IPS-18c (cell line): Measurements from ENCODE around the gene RAVER1.
A peak's percentile ranks its signal among the peaks of the same experiment; 100 is the strongest.
"Not testable (repeated sequence)": the region's sequence is repeated elsewhere in the genome, so short reads cannot be mapped to it uniquely, and the experiment has no call there.

Experiments
- H3K4me3 ChIP-seq: 2 replicates; pipeline ENCODE4 v1.7.0; 2013; ENCODE audit warnings: low read depth, mild to moderate bottlenecking, low read length, moderate library complexity; ENCODE audit not compliant: insufficient read depth
- H3K9me3 ChIP-seq: one replicate; pipeline ENCODE4 v1.6.1; 2013; ENCODE audit warnings: mild to moderate bottlenecking, low read length, moderate library complexity; ENCODE audit not compliant: control insufficient read depth, insufficient read depth

RAVER1 gene, protein sequence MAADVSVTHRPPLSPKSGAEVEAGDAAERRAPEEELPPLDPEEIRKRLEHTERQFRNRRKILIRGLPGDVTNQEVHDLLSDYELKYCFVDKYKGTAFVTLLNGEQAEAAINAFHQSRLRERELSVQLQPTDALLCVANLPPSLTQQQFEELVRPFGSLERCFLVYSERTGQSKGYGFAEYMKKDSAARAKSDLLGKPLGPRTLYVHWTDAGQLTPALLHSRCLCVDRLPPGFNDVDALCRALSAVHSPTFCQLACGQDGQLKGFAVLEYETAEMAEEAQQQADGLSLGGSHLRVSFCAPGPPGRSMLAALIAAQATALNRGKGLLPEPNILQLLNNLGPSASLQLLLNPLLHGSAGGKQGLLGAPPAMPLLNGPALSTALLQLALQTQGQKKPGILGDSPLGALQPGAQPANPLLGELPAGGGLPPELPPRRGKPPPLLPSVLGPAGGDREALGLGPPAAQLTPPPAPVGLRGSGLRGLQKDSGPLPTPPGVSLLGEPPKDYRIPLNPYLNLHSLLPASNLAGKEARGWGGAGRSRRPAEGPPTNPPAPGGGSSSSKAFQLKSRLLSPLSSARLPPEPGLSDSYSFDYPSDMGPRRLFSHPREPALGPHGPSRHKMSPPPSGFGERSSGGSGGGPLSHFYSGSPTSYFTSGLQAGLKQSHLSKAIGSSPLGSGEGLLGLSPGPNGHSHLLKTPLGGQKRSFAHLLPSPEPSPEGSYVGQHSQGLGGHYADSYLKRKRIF

DNA sequence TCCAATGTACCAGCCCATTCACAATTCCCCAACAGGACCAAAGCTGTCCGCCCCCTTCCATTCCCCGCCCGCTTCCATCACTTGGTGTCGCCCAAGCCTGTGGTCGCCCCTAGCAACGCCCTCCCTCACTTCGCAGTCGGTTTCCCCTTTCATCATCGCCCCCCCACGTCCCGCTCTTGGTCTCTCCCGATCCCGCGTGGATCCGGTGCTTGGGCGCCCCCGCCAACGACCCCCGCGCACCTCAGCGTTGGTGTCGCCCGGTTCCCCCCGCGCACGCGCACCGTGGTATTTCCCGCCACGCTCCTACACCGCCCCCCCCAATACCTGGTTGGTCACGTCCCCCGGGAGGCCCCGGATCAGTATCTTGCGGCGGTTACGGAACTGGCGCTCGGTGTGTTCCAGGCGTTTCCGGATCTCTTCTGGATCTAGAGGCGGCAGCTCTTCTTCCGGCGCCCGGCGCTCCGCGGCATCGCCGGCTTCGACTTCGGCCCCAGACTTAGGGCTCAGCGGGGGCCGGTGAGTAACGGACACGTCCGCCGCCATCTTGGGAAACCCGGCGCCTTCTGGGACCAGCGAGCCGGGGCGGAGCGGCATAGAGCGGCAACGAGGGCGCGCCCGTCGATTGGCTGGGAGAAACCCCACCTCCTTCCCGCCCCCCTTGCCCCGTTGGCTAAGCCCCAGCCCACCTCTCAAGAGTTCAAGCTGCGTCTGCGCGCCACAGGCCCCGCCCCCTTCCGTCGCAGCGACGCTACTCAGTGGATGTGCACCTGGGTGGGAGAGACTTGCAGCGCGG, at the start of gene RAVER1:
Gene RAVER1, minus strand, starts transcription at position 565 of the 793 bp plus-strand sequence. Its CDS starts 22 bp downstream, at position 543.
- Histone ChIP-seq H3K9me3 (no peaks in the 10 kb centered on the region), H3K4me3 (peak within 1 kb of the TSS; percentile 95)

DNA sequence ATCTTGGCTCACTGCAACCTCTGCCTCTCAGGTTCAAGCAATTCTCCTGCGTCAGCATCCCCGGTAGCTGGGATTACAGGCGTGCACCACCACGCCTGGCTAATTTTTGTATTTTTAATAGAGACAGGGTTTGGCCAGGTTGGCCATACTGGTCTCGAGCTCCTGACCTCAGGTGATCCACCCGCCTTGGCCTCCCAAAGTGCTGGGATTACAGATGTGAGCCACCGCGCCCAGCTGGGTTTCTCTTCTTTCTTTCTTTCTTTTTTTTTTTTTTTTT, 49.8 kb upstream of the RAVER1 start:
- not testable (repeated sequence) for H3K4me3 ChIP-seq, H3K9me3 ChIP-seq

DNA sequence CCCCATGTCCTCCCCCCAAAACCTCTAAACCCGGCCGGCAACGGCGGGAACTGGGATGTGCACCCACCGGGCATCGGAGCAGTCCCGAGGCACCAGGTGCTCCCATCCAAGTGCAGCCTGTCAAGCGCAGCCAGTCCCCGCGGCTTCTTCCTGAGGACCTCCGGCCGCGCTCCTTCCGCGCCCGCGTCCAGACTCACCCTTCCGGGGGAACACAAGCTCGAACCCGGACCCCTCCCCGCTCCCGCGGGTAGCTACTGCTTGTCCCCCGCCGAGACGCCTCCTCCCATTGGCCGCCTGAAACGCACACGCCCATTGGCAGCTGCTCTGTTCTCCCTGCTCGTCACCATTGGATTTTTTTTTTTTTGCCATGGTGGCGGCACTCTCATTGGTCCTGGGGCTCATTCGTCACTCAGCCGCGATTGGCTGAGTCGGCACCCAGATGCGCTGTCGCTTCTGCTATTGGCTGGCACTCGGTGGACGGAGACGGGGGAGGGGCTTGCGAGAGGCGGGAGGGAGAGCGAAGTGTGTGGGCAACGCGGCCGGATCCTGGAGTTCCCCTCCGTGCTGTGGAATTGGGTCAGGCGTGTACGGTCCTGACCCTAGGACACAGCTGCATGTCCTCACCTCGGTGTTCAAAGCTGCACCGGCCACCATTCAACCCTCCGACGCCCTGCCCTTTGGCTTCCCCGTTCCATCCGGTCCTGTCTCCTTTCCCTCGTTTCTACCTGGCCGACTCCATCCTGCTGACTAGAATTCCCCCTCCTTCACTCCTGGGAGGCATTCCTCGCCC, 47.2 kb upstream of the RAVER1 start, which contains the start of gene TYK2:
Gene TYK2, minus strand, starts transcription at position 260 of the 790 bp plus-strand sequence. CDS start 2,166 bp downstream, outside the sequence.
- no peaks in the 10 kb centered on the region for H3K9me3 ChIP-seq
- H3K4me3 ChIP-seq = peak within 1 kb of the TSS; percentile 85

DNA sequence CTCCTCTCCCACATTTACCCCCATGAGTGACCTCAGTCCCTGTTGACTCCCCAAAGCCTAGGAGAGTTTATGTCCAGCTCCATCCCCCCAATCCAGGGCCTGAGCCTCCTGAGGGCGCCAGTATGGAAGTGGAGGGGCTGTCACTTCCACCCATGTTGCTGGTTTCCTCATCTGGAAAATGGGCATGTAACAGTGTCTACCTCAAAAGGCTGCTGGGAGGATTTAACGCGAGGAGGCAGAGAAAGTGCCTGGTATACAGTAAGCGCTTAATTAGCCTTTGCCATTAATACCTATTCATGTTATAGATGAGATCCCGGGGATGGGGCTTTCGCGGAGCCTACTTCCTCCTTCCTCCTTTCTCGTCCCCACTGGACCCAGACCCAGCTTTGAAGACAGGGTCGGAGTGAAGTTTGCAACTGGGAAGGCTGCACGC, 46.6 kb upstream of the RAVER1 start:
- no peaks in the 10 kb centered on the region for H3K9me3 ChIP-seq
- H3K4me3 ChIP-seq = peak overlapping the region; percentile 85

DNA sequence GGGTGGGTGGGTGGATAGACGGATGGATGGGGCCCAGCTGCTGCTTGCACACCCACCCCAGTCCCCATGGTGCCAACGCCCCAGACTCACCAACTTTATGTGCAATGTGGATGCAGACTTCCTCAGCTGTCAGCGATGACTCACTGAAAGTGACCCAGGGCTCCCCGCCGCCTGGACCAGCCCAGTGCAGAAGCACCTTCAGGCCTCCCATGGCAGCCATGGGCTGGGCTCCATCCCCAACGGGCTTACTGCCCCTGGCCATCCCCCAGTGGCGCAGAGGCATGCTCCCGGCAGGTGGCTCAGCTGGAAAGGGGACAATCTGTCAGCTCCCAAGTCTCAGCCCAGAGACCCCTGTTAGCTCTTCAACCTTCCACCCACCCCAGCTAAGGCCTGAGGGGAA, 44.8 kb upstream of the RAVER1 start:
- Histone ChIP-seq H3K4me3 (no peak overlapping the region), H3K9me3 (no peaks in the 10 kb centered on the region)

DNA sequence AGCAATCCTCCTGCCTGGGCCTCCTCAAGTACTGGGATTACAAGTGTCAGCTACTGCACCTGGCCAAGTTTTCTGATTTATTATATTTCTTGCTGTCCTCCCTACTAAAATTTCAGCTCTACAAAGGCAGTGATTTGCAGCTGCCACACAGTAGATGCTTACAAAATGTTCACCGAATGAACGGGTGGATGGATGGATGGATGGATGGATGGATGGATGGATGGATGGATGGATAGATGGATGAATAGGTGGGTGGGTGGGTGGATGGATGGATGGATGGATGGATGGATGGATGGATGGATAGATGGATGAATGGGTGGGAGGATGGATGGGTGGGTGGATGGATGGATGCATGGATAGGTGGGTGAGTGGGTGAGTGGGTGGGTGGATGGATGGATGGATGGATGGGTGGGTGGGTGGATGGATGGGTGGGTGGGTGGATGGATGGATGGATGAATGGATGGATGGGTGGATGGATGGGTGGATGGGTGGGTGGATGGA, 43.9 kb upstream of the RAVER1 start:
- H3K4me3 ChIP-seq = not testable (repeated sequence)

DNA sequence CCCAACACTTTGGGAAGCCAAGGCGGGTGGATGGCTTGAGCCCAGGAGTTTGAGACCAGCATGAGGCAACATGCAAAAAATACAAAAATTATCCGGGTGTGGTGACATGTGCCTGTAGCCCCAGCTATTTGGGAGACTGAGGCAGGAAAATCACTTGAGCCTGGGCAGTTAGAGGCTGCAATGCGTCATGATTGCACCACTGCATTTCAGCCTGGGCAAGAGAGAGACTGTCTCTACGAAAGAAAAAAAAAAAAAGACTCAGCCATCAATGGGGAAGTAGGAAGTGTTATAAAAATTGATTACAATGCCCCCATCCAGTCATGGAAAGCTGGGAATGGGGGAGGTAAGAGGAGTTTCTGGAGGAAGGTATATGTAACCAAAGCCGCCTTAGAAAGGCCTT, 41.6 kb upstream of the RAVER1 start:
- no peaks in the 10 kb centered on the region for H3K9me3 ChIP-seq
- no peak overlapping the region for H3K4me3 ChIP-seq

More for the DNA sequence above, 43.9 kb upstream of the RAVER1 start:
- not testable (repeated sequence) for H3K9me3 ChIP-seq

DNA sequence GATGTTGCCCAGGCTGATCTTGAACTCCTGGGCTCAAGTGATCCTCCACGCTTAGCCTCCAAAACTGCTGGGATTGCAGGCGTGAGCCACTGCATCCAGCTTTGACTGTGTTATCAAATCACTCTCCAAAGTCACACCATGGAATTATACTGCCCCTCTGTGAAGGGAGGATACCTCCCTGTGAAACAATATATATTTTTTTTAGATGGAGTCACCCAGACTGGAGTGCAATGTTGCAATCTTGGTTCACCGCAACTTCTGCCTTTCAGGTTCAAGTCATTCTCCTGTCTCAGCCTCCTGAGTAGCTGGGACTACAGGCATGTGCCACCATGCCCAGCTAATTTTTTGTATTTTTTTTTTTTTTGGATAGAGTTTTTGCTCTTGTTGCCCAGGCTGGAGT, 39.4 kb upstream of the RAVER1 start:
- H3K4me3 ChIP-seq = no peak overlapping the region

DNA sequence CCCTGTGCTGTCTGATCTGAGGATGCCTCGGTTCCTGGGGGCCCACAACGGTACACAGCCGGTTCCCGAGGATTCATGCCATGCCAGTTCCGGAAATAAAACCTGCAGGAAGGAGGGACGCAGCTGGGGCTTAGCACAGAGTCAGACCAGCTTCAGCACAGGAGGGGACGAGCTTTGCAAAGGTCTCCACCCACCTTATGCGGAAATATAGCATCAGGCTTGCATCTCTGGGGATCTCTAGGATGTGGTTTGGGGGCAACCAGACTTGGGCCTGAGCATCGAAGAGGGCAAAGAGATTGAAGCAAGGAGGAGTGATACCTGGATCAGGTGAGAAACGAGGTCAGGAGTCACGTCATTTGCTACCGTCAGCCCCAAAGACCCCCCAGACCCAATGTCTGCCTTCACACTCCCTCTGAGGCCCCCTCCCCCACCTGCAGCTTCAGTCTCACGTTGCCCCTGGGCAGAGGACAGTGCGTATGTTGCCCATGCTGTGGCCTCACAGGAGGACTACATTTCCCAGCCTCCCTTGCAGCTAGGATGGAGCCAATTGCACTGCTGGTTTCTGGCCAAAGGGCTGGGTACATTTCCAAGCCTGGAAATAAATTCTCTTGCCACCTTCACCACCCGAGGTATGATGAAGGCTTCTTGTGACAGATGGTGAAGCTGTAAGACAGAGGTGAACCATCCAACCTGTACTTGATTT, 34.9 kb upstream of the RAVER1 start:
- H3K4me3 ChIP-seq = no peak overlapping the region
- H3K9me3 ChIP-seq = no peaks in the 10 kb centered on the region

More for the DNA sequence above, 39.4 kb upstream of the RAVER1 start:
- H3K9me3 ChIP-seq = no peaks in the 10 kb centered on the region

DNA sequence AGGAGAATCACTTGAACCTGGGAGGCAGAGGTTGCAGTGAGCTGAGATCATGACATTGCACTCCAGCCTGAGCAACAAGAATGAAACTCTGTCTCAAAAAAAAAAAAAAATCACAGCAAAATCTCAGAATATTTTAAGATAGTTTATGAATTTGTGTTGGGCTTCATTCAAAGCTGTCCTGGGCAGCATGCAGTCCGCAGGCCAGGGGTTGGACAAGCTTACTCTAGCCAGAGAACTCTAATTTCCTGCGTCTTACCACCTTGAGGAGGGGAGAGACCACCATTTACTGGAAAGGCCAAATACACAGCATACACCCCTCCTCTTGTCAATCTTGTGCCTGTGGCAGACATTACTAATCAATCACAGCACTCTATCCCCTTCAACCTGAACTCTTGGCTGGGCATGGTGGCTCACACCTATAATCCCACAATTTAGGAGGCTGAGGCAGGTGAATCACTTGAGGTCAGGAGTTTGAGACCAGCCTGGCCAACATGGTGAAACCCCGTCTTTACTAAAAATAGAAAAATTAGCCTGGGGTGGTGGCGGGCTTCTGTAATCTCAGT, 33.7 kb upstream of the RAVER1 start:
- not testable (repeated sequence) for H3K9me3 ChIP-seq, H3K4me3 ChIP-seq

DNA sequence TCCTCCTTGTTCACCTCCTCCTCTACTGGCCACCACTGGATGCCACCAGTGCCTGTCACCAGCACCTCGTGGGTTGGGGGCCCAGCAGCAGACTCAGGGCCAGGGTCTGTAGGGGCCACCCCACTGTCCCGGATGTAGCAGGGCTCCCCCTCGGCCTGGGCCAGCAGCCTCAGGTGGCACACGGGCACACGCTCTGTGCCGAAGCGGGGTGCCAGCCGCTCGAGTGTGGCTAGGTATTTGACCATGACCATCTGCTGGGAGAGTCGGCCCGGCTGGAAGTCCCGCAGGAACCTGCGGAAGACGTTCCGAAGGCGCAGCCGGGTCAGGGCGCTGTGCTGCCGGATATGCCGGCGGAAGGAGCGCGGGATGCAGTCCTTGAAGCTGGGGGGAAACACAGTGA, 32.2 kb upstream of the RAVER1 start:
- no peak overlapping the region for H3K4me3 ChIP-seq

DNA sequence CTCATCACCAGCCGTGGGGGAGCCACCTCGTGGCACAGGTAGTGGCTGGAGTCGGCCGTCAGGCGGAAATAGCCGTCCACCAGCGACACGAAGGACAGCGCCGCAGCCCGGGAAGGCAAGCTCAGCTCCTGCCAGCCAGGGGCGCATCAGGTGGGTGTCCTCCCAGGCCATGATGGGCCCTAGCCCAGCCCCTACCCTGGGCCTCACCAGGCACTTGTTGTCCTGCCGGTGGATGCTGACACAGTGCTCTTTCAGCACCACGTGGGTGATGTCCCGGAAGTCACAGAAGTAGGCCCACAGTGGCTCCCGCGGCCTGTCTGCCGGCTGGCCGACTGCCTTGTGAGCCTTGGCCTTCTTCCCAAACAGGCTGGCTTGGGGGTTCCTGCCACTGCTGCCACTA, 31.3 kb upstream of the RAVER1 start:
- no peaks in the 10 kb centered on the region for H3K9me3 ChIP-seq
- H3K4me3 ChIP-seq = no peak overlapping the region

More for the DNA sequence above, 32.2 kb upstream of the RAVER1 start:
- H3K9me3 ChIP-seq = no peaks in the 10 kb centered on the region

DNA sequence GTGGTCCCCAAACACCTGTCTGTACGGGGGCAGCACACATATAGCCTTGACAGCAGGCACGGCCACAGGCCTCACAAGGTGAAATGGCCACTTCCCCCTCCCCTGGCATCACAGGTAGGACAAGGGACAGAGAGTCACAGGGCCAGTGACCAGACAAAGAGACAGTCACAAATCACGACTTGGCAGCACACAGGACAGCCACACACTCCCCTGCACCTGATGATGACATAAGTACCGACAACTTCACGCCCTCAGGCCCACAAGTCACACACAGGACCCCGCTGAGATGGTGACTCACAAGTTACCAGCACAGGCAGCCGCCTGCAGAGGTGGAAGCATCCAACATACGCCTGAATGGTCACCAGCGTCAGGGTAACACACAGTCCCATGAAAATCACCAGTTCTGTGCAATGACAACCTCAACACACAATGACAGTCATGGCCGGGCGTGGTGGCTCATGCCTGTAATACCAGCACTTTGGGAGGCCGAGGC, 30.5 kb upstream of the RAVER1 start:
- H3K4me3 ChIP-seq = no peak overlapping the region

DNA sequence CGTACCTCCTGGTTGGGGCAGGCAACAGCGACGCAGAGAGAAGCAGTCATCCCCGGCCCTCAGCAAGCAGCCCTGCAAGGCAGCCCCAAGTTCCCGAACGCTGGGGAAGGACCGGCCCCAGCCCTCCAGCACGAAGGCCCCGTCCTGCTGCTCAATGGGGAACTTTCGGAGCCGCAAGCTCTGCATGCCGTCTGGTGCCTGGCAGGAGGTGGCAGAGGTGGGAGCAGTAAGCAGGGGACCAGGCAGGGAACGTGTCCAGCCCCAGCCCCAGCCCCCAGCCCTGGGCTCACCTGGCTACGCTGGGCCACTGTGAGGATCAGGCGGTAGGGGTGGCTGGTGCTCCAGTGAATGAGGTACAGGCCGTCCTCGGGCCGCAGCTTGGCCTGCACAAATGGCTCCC, 28.9 kb upstream of the RAVER1 start:
- H3K4me3 ChIP-seq = no peak overlapping the region
- no peaks in the 10 kb centered on the region for H3K9me3 ChIP-seq

More for the DNA sequence above, 30.5 kb upstream of the RAVER1 start:
- H3K9me3 ChIP-seq = no peaks in the 10 kb centered on the region

DNA sequence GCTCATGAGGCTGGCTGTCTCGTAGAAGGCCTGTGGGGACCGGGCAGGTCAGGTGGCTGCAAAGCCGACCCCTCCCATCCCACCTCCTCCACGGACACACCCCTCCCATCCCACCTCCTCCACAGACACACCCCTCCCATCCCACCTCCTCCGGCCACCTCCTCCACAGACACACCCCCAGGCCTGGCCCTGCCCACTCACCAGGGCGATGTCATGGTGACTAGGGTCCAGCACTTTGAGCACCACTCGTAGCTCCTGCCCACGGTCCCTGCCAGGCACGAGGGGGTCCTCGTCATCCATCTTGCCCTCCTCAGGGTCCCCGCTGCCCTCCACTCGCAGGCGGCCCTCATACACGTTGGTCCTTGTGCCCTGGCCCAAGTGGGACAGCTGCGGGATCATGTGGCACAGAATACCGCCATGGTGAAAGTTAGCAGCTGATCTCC, 28.3 kb upstream of the RAVER1 start:
- Histone ChIP-seq H3K9me3 (no peaks in the 10 kb centered on the region), H3K4me3 (no peak overlapping the region)

DNA sequence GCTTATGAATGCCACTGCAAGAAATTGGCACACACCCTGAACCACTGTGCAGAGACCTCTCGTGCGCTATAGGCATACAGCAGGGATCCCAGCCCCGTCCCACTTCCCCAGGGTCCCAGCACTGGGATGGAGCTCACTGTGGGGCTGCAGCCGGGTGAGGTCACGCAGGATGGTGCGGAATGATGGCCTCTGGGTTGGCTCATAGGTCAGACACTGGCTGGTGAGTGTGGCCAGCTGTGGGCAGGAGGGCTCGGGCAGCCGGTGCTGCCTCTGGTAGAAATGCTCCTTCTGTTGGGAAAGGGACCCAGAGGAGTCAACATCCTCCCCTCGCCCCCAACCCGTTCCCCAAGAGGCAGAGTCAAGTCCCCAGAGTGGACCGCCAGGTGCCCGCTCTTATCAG, 23.1 kb upstream of the RAVER1 start:
- Histone ChIP-seq H3K4me3 (no peak overlapping the region), H3K9me3 (no peaks in the 10 kb centered on the region)
